ENCODE measurements around the gene GDF11. TPM values are rescaled to one million over a fixed set of nuclear protein-coding genes. Genes with fewer than 3 reads are reported as not detected.
"Not testable (repeated sequence)": the region's sequence is repeated elsewhere in the genome, so short reads cannot be mapped to it uniquely, and the experiment has no call there.

GDF11 gene
- total RNA-seq, 3 donors from 2014 or later = 0.64 to 1.6 (median 0.88) TPM

GRCh38 chr12:55746913-55747231 lies 4.0 kb downstream of the GDF11 start:
- no peak overlapping the region for H3K27ac ChIP-seq
- no peak for TF ChIP-seq POLR2A (IDR thresholded peaks at IDR 0.05)
- no peak for TF ChIP-seq CTCF (IDR thresholded peaks at IDR 0.05)
- no peaks in the 10 kb centered on the region for H3K36me3 ChIP-seq
- H3K27me3 ChIP-seq = no peaks in the 10 kb centered on the region
- H3K4me3 ChIP-seq = no peak overlapping the region
- peaks cover 3 to 4% of the 10 kb centered on the region in 2 donors for H3K4me1 ChIP-seq
- intact Hi-C loops (cut with DNase I; ENCODE audit: low total_unique reads) = no loop called here
- no peak for DNase-seq (ENCODE audit: low spot score in 2 of 2)
- H3K9me3 ChIP-seq = no peaks in the 10 kb centered on the region

- Histone ChIP-seq H3K9me3 (no peaks in the 10 kb centered on the region), H3K4me1 (peaks cover 0 to 4% of the 10 kb centered on the region in 2 donors), H3K27me3 (no peaks in the 10 kb centered on the region), H3K36me3 (peaks cover 3% of the 10 kb centered on the region), H3K27ac (no peak overlapping the region), H3K4me3 (no peak overlapping the region)
- DNase-seq (ENCODE audit: low spot score in 2 of 2) = no peak
- TF ChIP-seq CTCF (IDR thresholded peaks at IDR 0.05) (no peak), POLR2A (IDR thresholded peaks at IDR 0.05) (no peak), POLR2AphosphoS5 (IDR thresholded peaks at IDR 0.05) (no peak)
- intact Hi-C loops (cut with DNase I; ENCODE audit: low total_unique reads) = no loop called here
Observed at GRCh38 chr12:55748230-55748993, 5.5 kb downstream of the GDF11 start.

- DNase-seq (ENCODE audit: low spot score in 2 of 2) = no peak
- TF ChIP-seq POLR2A (IDR thresholded peaks at IDR 0.05) = no peak
- no peak for TF ChIP-seq CTCF (IDR thresholded peaks at IDR 0.05)
- no peak for TF ChIP-seq POLR2AphosphoS5 (IDR thresholded peaks at IDR 0.05)
- H3K27ac ChIP-seq = no peak overlapping the region
- no peaks in the 10 kb centered on the region for H3K27me3 ChIP-seq
- H3K9me3 ChIP-seq = no peaks in the 10 kb centered on the region
- H3K4me1 ChIP-seq = no peaks in the 10 kb centered on the region
- H3K36me3 ChIP-seq = peaks cover 3% of the 10 kb centered on the region
- intact Hi-C loops (cut with DNase I; ENCODE audit: low total_unique reads) = no loop called here
- no peak overlapping the region for H3K4me3 ChIP-seq
Observed at GRCh38 chr12:55755246-55755645, 12.3 kb downstream of the GDF11 start.

- no peak for DNase-seq (ENCODE audit: low spot score in 2 of 2)
- no peaks in the 10 kb centered on the region for H3K4me1 ChIP-seq
- H3K36me3 ChIP-seq = peaks cover 3% of the 10 kb centered on the region
- intact Hi-C loops (cut with DNase I; ENCODE audit: low total_unique reads) = no loop called here
- H3K27ac ChIP-seq = no peak overlapping the region
- H3K9me3 ChIP-seq = no peaks in the 10 kb centered on the region
- no peaks in the 10 kb centered on the region for H3K27me3 ChIP-seq
- no peak for TF ChIP-seq CTCF (IDR thresholded peaks at IDR 0.05)
- no peak for TF ChIP-seq POLR2AphosphoS5 (IDR thresholded peaks at IDR 0.05)
- TF ChIP-seq POLR2A (IDR thresholded peaks at IDR 0.05) = no peak
- no peak overlapping the region for H3K4me3 ChIP-seq
Observed at GRCh38 chr12:55757701-55758100, 14.8 kb downstream of the GDF11 start.

- H3K27ac ChIP-seq; H3K9me3 ChIP-seq; H3K4me3 ChIP-seq; DNase-seq (ENCODE audit: low spot score in 2 of 2); intact Hi-C loops (cut with DNase I; ENCODE audit: low total_unique reads); H3K36me3 ChIP-seq; H3K27me3 ChIP-seq; H3K4me1 ChIP-seq: not testable (repeated sequence)
Observed at GRCh38 chr12:55758575-55758974, 15.7 kb downstream of the GDF11 start.

GRCh38 chr12:55760663-55761062 lies 17.7 kb downstream of the GDF11 start:
- Histone ChIP-seq H3K36me3 (no peaks in the 10 kb centered on the region), H3K27me3 (no peaks in the 10 kb centered on the region), H3K4me3 (no peak overlapping the region), H3K27ac (no peak overlapping the region), H3K4me1 (no peaks in the 10 kb centered on the region), H3K9me3 (no peaks in the 10 kb centered on the region)
- intact Hi-C loops (cut with DNase I; ENCODE audit: low total_unique reads) = no loop called here
- TF ChIP-seq POLR2A (IDR thresholded peaks at IDR 0.05) = no peak
- no peak for TF ChIP-seq CTCF (IDR thresholded peaks at IDR 0.05)
- TF ChIP-seq POLR2AphosphoS5 (IDR thresholded peaks at IDR 0.05) = no peak
- no peak for DNase-seq (ENCODE audit: low spot score in 2 of 2)
